GM13976 (cell line): ENCODE data around the gene TMEM254.

Experiments
- DNase-seq: peaks from one replicate; pipeline ENCODE4 v3.0.0; 2012; ENCODE audit warnings: low spot score
- CTCF ChIP-seq: IDR thresholded peaks from 2 replicates; pipeline ENCODE4 v1.5.1; 2012; ENCODE audit warnings: borderline replicate concordance, mild to moderate bottlenecking; ENCODE audit not compliant: insufficient read depth; ENCODE audit errors: extremely low read depth, missing control alignments, control extremely low read depth
- in situ Hi-C: fragments of 300-500 bp; cut with MboI; formaldehyde crosslinking; loops from one replicate; pipeline ENCODE4 v1.12.0; 2022; ENCODE audit warnings: low sequenced_read_pairs, mixed read lengths, inconsistent platforms; ENCODE audit not compliant: unreplicated experiment

Gene TMEM254

DNA sequence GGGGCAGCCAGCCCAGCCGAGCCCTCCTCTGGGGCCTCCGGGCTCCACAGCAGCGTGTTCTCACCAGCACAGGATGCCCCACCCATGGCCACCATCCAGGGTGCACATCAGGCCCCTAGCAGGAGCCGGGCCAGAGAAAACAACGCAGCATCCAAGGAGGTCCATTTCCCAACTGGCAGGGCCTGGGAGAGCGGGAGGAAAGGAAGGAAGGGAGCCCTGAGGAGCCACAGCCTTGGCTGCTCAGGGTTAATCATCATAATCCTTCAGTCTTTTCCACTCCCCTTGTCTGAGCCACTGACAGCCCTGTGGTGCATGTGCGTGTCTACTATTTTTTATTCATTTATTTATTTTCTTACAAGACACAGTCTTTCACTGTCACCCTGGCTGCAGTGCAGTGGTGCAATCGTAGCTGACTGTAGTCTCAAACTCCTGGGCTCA is 57.7 kb downstream of the TMEM254 start:
- in situ Hi-C loops, result no loop called here
- no peak for DNase-seq

DNA sequence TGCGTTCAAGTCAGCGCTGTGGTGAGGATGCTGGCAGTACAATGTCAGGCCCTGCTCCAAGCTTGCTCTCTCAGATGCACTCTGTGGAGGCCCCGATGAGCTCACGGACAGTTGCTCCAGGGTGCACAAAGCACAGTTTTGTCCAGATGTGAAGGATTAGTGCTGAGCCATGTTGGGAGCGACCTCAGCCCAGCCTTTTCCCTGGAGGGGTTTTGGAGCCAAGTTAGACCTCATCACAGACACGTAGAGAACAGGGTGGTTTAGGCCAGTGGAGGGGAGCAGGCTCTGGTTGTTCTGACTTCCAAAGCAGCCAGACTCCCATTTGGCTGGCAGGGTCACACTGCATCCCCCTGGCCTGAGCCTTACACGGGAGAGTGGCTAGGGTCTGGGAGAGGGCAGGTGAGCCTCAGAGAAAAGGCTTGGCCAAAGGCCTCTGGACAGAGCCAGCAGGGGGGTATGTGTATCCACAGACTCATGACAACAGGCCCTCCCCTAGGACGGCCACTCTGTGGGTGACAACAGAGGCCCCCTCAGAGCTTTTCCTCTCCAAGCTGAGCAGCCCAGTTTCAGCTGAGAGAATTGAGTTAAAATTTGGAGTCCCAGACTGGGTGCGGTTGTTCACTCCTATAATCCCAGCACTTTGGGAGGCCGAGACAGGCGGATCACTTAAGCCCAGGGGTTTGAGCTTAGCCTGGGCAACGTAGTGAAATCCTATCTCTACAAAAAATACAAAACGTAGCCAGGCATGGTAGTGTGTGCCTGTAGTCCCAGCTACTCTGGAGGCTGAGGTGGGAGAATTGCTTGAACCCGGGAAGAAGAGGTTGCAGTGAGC is 58.8 kb downstream of the TMEM254 start:
- in situ Hi-C loops, result no loop called here
- DNase-seq, result no peak
- no peak for TF ChIP-seq CTCF

More for the DNA sequence above, 57.7 kb downstream of the TMEM254 start:
- TF ChIP-seq CTCF, result no peak

DNA sequence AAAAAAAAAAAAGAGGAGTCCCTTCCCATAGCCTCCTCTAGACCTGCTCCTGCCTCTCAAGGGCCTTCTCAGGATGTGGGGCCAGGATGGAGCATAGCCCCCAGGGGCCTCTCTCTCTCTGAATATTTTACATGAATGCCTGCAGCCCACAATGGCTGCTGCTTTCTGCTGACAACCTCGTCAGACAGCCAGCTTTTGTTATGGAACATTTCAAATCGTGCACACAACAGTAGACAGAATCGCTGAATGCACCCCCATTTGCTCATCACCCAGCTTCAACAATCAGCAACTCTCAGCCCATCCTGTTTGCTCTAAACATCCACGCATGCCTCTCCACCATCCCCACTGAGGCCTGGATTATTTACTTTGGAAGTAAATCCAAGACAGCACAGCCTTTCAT is 59.5 kb downstream of the TMEM254 start:
- TF ChIP-seq CTCF, result no peak
- no peak for DNase-seq
- in situ Hi-C loops, result no loop called here

- no peak for TF ChIP-seq CTCF
- DNase-seq, result no peak
- in situ Hi-C loops, result no loop called here
Measured at GRCh38 chr10:80139265-80139664, 60.8 kb downstream of the TMEM254 start.

DNA sequence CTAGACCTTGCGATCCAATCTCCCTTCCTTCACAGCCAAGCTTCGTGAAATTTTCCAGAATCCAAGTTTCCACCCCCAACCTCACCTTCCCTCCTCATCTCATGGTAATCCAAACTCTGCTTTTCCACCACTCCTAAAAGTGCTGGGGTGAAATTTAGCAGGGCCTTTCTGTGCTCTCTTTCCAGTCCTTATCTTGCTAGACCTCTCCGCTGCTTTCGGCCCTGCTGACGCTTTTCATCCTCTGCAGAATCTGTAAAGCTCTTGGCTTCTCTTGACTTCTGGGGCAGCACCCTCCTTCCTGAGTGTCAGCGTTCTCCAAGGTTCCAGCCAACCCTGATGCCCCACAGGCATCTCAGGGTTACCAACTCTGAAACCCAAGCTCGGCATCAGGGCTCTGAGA is 61.8 kb downstream of the TMEM254 start:
- no peak for DNase-seq
- TF ChIP-seq CTCF, result no peak
- in situ Hi-C loops, result no loop called here

GRCh38 chr10:80141696-80142460 is 63.4 kb downstream of the TMEM254 start:
- TF ChIP-seq CTCF, result no peak
- DNase-seq, result no peak
- in situ Hi-C loops, result no loop called here
